HEK293 (cell line): Measurements from ENCODE around the gene EOMES.
"Not testable (repeated sequence)": the region's sequence is repeated elsewhere in the genome, so short reads cannot be mapped to it uniquely, and the experiment has no call there.

Source experiments
- CTCF ChIA-PET: fragments of 350-600 bp; formaldehyde crosslinking; extraction: SDS; loops from one replicate; lab custom pipeline; 2021; ENCODE audit warnings: antibody characterized with exemption; lab: Yijun Ruan, JAX
- POLR2A ChIA-PET: fragments of 300-600 bp; formaldehyde crosslinking; extraction: SDS; loops from one replicate; lab custom pipeline; 2020; ENCODE audit warnings: antibody characterized with exemption, inconsistent platforms; lab: Yijun Ruan, JAX
- H3K27ac ChIP-seq: fragments of 200-500 bp; sonication (Bioruptor generic); 2 replicates; pipeline ENCODE4 v1.5.1; 2014; ENCODE audit warnings: low read depth, low read length, control low read depth, inconsistent platforms; ENCODE audit errors: extremely low read depth
- H3K36me3 ChIP-seq, 2 experiments: fragments of 200-500 bp in 1 of 2; sonication (Bioruptor generic) in 1 of 2; 1 replicate in 1 of 2; 2 replicates in 1 of 2; pipeline ENCODE4 v1.5.1; 2014 to 2017; ENCODE audit warnings: inconsistent platforms in 2 of 2, low read length in 2 of 2; ENCODE audit not compliant: control insufficient read depth in 2 of 2, insufficient read depth in 1 of 2
- H3K4me1 ChIP-seq: fragments of 200-500 bp; sonication (Bioruptor generic); 2 replicates; pipeline ENCODE4 v1.5.1; 2014; ENCODE audit warnings: mild to moderate bottlenecking, low read length, inconsistent platforms; ENCODE audit not compliant: control insufficient read depth, insufficient read depth
- H3K4me3 ChIP-seq: 2 replicates; pipeline ENCODE4 v1.5.1; 2011; ENCODE audit warnings: low read depth, mild to moderate bottlenecking, control low read depth, low read length, moderate library complexity
- H3K9me3 ChIP-seq: fragments of 200-500 bp; sonication (Bioruptor generic); 2 replicates; pipeline ENCODE4 v1.5.1; 2014; ENCODE audit warnings: low read depth, low read length, inconsistent platforms; ENCODE audit not compliant: control insufficient read depth, insufficient read depth
- HOXC10 ChIP-seq: sonication (generic); formaldehyde crosslinking; IDR thresholded peaks from 2 replicates; pipeline ENCODE4 v1.8.1; 2023; ENCODE audit warnings: mild to moderate bottlenecking, missing genetic modification reagents
- IKZF3 ChIP-seq: fragments of 450-650 bp; IDR thresholded peaks from 2 replicates; pipeline ENCODE4 v1.5.0; 2018; ENCODE audit warnings: missing biosample characterization, mild to moderate bottlenecking, missing genetic modification characterization, moderate library complexity
- KLF9 ChIP-seq: fragments of 450-650 bp; formaldehyde crosslinking; IDR thresholded peaks from 2 replicates; pipeline ENCODE4 v1.5.1; 2016; ENCODE audit warnings: missing biosample characterization, missing genetic modification characterization, low read depth
- SCRT2 ChIP-seq: fragments of 450-650 bp; formaldehyde crosslinking; IDR thresholded peaks from 2 replicates; pipeline ENCODE4 v1.5.1; 2016; ENCODE audit warnings: missing biosample characterization, missing genetic modification characterization
- SP2 ChIP-seq: fragments of 450-650 bp; formaldehyde crosslinking; IDR thresholded peaks from 2 replicates; pipeline ENCODE4 v1.5.1; 2016; ENCODE audit warnings: missing biosample characterization, missing genetic modification characterization
- ZBTB1 ChIP-seq: fragments of 450-650 bp; formaldehyde crosslinking; IDR thresholded peaks from 2 replicates; pipeline ENCODE4 v1.5.1; 2016; ENCODE audit warnings: missing biosample characterization, missing genetic modification characterization
- ZBTB48 ChIP-seq: fragments of 450-650 bp; formaldehyde crosslinking; IDR thresholded peaks from 2 replicates; pipeline ENCODE4 v1.5.1; 2016; ENCODE audit warnings: missing biosample characterization, missing genetic modification characterization
- ZBTB7A ChIP-seq: fragments of 450-650 bp; formaldehyde crosslinking; IDR thresholded peaks from 2 replicates; pipeline ENCODE4 v1.5.1; 2016; ENCODE audit warnings: low read depth, missing biosample characterization, missing genetic modification characterization
- ZNF112 ChIP-seq: fragments of 450-650 bp; formaldehyde crosslinking; IDR thresholded peaks from 2 replicates; pipeline ENCODE4 v1.5.0; 2017; ENCODE audit warnings: missing biosample characterization, missing genetic modification characterization
- ZNF184 ChIP-seq: fragments of 450-650 bp; IDR thresholded peaks from 2 replicates; pipeline ENCODE4 v1.5.1; 2018; ENCODE audit warnings: missing biosample characterization, mild to moderate bottlenecking, missing genetic modification characterization
- ZNF221 ChIP-seq: fragments of 450-650 bp; formaldehyde crosslinking; IDR thresholded peaks from 2 replicates; pipeline ENCODE4 v1.5.1; 2017; ENCODE audit warnings: missing biosample characterization, missing genetic modification characterization, borderline replicate concordance
- ZNF266 ChIP-seq: fragments of 450-650 bp; formaldehyde crosslinking; IDR thresholded peaks from 2 replicates; pipeline ENCODE4 v1.5.1; 2016; ENCODE audit warnings: missing biosample characterization, missing genetic modification characterization, low read depth
- ZNF423 ChIP-seq: fragments of 450-650 bp; formaldehyde crosslinking; IDR thresholded peaks from 2 replicates; pipeline ENCODE4 v1.5.1; 2016; ENCODE audit warnings: missing biosample characterization, missing genetic modification characterization
- ZNF776 ChIP-seq: fragments of 450-650 bp; formaldehyde crosslinking; IDR thresholded peaks from 2 replicates; pipeline ENCODE4 v1.5.0; 2017; ENCODE audit warnings: missing biosample characterization, missing genetic modification characterization, borderline replicate concordance
- TF ChIP-seq, protein P1 (sequence below): fragments of 450-650 bp; formaldehyde crosslinking; IDR thresholded peaks from 2 replicates; pipeline ENCODE4 v1.5.1; 2017; ENCODE audit warnings: missing biosample characterization, missing genetic modification characterization
- TF ChIP-seq, protein P2 (sequence below): fragments of 450-650 bp; formaldehyde crosslinking; IDR thresholded peaks from 2 replicates; pipeline ENCODE4 v1.5.1; 2016; ENCODE audit warnings: missing biosample characterization, missing genetic modification characterization, borderline replicate concordance
- TF ChIP-seq, protein P3 (sequence below): fragments of 450-650 bp; formaldehyde crosslinking; IDR thresholded peaks from 2 replicates; pipeline ENCODE4 v1.5.1; 2017; ENCODE audit warnings: missing biosample characterization, missing genetic modification characterization

Gene EOMES

DNA sequence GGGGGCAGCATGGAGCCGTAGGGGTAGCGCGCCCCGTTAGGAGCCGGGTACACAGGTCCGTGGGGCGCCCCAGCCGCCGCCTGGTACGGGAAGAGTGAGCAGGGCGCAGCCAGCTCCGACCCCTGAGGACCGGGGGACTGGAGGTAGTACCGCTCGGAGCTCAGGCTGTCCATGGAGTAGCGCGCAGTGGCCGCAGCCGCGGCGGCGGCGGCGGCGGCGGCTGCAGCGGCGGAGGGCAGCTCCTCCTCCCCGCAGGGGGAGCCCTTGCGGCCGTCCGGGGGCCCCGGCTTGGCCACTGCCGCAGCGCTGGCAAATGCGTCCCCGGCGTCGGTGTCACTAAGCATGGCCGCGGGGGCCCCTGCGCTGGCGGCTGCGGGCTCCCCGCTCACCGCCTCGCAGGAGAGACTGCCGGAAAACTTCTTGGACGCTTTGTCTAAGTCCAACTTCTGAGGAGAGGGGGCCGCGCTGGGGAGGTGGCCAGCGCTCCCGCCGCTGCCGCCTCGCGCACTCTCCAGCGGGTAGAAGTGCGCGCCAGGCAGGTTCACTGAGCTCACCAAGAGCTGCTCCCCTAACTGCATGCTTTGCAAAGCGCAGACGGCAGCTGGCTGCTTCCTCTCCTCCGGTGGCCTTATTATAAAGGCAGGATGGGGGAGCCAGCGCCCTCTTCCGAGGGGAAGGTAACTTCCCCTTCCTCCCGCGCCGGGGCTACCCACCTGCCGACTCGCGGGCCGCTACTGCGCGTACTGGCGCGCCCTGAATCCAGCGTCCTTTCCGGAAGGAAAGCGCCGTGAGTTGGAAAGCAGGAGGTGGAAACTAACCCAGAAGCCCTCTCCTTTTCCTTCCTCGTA lies at the start of gene EOMES (continued):
- TF ChIP-seq, protein P1, sequence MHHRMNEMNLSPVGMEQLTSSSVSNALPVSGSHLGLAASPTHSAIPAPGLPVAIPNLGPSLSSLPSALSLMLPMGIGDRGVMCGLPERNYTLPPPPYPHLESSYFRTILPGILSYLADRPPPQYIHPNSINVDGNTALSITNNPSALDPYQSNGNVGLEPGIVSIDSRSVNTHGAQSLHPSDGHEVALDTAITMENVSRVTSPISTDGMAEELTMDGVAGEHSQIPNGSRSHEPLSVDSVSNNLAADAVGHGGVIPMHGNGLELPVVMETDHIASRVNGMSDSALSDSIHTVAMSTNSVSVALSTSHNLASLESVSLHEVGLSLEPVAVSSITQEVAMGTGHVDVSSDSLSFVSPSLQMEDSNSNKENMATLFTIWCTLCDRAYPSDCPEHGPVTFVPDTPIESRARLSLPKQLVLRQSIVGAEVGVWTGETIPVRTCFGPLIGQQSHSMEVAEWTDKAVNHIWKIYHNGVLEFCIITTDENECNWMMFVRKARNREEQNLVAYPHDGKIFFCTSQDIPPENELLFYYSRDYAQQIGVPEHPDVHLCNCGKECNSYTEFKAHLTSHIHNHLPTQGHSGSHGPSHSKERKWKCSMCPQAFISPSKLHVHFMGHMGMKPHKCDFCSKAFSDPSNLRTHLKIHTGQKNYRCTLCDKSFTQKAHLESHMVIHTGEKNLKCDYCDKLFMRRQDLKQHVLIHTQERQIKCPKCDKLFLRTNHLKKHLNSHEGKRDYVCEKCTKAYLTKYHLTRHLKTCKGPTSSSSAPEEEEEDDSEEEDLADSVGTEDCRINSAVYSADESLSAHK (tag by site-specific recombination), result no peak
- no peak for TF ChIP-seq ZBTB1 (tag by site-specific recombination)
- TF ChIP-seq ZNF184, result no peak
- 0 out of 2 replicates have a peak, but pooled peaks have one; percentile 10 for TF ChIP-seq SP2
- TF ChIP-seq KLF9, result no peak
- TF ChIP-seq, protein P2, sequence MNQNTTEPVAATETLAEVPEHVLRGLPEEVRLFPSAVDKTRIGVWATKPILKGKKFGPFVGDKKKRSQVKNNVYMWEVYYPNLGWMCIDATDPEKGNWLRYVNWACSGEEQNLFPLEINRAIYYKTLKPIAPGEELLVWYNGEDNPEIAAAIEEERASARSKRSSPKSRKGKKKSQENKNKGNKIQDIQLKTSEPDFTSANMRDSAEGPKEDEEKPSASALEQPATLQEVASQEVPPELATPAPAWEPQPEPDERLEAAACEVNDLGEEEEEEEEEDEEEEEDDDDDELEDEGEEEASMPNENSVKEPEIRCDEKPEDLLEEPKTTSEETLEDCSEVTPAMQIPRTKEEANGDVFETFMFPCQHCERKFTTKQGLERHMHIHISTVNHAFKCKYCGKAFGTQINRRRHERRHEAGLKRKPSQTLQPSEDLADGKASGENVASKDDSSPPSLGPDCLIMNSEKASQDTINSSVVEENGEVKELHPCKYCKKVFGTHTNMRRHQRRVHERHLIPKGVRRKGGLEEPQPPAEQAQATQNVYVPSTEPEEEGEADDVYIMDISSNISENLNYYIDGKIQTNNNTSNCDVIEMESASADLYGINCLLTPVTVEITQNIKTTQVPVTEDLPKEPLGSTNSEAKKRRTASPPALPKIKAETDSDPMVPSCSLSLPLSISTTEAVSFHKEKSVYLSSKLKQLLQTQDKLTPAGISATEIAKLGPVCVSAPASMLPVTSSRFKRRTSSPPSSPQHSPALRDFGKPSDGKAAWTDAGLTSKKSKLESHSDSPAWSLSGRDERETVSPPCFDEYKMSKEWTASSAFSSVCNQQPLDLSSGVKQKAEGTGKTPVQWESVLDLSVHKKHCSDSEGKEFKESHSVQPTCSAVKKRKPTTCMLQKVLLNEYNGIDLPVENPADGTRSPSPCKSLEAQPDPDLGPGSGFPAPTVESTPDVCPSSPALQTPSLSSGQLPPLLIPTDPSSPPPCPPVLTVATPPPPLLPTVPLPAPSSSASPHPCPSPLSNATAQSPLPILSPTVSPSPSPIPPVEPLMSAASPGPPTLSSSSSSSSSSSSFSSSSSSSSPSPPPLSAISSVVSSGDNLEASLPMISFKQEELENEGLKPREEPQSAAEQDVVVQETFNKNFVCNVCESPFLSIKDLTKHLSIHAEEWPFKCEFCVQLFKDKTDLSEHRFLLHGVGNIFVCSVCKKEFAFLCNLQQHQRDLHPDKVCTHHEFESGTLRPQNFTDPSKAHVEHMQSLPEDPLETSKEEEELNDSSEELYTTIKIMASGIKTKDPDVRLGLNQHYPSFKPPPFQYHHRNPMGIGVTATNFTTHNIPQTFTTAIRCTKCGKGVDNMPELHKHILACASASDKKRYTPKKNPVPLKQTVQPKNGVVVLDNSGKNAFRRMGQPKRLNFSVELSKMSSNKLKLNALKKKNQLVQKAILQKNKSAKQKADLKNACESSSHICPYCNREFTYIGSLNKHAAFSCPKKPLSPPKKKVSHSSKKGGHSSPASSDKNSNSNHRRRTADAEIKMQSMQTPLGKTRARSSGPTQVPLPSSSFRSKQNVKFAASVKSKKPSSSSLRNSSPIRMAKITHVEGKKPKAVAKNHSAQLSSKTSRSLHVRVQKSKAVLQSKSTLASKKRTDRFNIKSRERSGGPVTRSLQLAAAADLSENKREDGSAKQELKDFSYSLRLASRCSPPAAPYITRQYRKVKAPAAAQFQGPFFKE (tag by site-specific recombination), result no peak
- TF ChIP-seq ZNF776 (tag by site-specific recombination), result no peak
- TF ChIP-seq IKZF3 (tag by site-specific recombination), result no peak
- TF ChIP-seq ZBTB48 (tag by site-specific recombination), result no peak
- no peak for TF ChIP-seq HOXC10
- no peak for TF ChIP-seq ZNF112 (tag by site-specific recombination)
- no peak for TF ChIP-seq ZBTB7A (tag by site-specific recombination)
- TF ChIP-seq, all 188 proteins: peak for 34

DNA sequence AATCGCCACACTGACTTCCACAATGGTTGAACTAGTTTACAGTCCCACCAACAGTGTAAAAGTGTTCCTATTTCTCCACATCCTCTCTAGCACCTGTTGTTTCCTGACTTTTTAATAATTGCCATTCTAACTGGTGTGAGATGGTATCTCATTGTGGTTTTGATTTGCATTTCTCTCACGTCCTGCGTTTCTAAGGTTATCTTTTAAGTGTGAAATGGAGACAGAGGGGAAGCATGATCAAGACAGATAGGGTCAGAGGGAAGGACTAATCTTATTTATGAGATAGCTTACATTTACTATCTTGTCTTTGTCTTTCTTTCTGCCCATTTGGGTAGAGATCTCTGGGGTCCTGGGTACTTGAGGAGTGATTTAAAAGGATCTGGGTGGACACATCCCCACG lies 48.3 kb upstream of the EOMES start:
- H3K4me1 ChIP-seq, CTCF ChIA-PET, H3K36me3 ChIP-seq, H3K4me3 ChIP-seq, POLR2A ChIA-PET, H3K27ac ChIP-seq, H3K9me3 ChIP-seq: not testable (repeated sequence)
- TF ChIP-seq SCRT2 (tag by site-specific recombination), result 0 out of 2 replicates have a peak, but pooled peaks have one; percentile 12

DNA sequence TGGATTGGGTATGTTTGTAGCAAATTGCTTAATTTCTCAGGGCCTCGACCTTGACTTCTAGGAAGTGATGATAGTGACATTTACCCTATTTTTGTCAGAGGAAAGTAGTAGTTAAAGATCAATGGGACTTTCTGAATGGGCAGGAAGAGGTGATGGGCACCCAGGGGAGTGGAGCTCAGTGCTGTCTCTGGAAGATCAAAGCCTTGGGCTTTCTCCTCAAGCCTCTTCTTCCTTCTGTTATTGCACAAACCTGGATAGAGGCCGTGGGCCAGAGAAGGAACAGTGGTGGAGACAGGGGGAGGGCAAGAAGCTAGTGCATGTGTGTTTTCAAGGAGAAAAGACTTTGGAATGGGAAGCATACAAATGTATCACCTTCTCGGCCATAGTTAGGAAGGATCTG lies 44.9 kb upstream of the EOMES start:
- CTCF ChIA-PET, result no interaction called here
- TF ChIP-seq ZNF266 (tag by site-specific recombination), result no peak
- TF ChIP-seq, protein P3, sequence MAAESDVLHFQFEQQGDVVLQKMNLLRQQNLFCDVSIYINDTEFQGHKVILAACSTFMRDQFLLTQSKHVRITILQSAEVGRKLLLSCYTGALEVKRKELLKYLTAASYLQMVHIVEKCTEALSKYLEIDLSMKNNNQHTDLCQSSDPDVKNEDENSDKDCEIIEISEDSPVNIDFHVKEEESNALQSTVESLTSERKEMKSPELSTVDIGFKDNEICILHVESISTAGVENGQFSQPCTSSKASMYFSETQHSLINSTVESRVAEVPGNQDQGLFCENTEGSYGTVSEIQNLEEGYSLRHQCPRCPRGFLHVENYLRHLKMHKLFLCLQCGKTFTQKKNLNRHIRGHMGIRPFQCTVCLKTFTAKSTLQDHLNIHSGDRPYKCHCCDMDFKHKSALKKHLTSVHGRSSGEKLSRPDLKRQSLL (tag by site-specific recombination), result no peak
- no peak for TF ChIP-seq ZNF423 (tag by site-specific recombination)
- no peak for TF ChIP-seq ZNF221 (tag by site-specific recombination)
- no peak overlapping the region for H3K27ac ChIP-seq
- no peak overlapping the region for H3K4me3 ChIP-seq
- no peaks in the 10 kb centered on the region for H3K4me1 ChIP-seq
- no peaks in the 10 kb centered on the region for H3K9me3 ChIP-seq
- H3K36me3 ChIP-seq, result no peaks in the 10 kb centered on the region
- POLR2A ChIA-PET, result no interaction called here
